ELF-1 (cell line): ENCODE results near the gene DNAL4.

Experiments
- DNase-seq: peaks from one replicate; pipeline ENCODE4 v3.0.0-alpha.2; 2016; ENCODE audit warnings: low read depth, low spot score

The DNAL4 gene

GRCh38 chr22:38793721-38794466, at the start of gene DNAL4:
Gene DNAL4, minus strand, starts transcription at chr22:38794143. Its CDS starts 11,412 bp downstream, at chr22:38782731.
- DNase-seq = peak; percentile 96

- DNase-seq = peak; percentile 76
Observed at GRCh38 chr22:38843201-38843656, 49.3 kb upstream of the DNAL4 start.

GRCh38 chr22:38842512-38843200, 48.7 kb upstream of the DNAL4 start:
- DNase-seq = no peak

GRCh38 chr22:38841635-38842034, 47.7 kb upstream of the DNAL4 start:
- DNase-seq = no peak

GRCh38 chr22:38841211-38841610, 47.3 kb upstream of the DNAL4 start:
- DNase-seq = no peak

- no peak for DNase-seq
Observed at GRCh38 chr22:38840129-38840528, 46.2 kb upstream of the DNAL4 start.

- no peak for DNase-seq
Observed at GRCh38 chr22:38839686-38840085, 45.7 kb upstream of the DNAL4 start.

- no peak for DNase-seq
Observed at GRCh38 chr22:38837414-38837928, 43.5 kb upstream of the DNAL4 start.

- no peak for DNase-seq
Observed at GRCh38 chr22:38835888-38836301, 42.0 kb upstream of the DNAL4 start.

- no peak for DNase-seq
Observed at GRCh38 chr22:38834991-38835390, 41.0 kb upstream of the DNAL4 start.

- no peak for DNase-seq
Observed at GRCh38 chr22:38834215-38834953, 40.4 kb upstream of the DNAL4 start.

- DNase-seq = no peak
Observed at GRCh38 chr22:38833061-38833460, 39.1 kb upstream of the DNAL4 start.

- no peak for DNase-seq
Observed at GRCh38 chr22:38832005-38832978, 38.3 kb upstream of the DNAL4 start.

- DNase-seq = no peak
Observed at GRCh38 chr22:38831166-38831945, 37.4 kb upstream of the DNAL4 start.

- DNase-seq = no peak
Observed at GRCh38 chr22:38830845-38831108, 36.8 kb upstream of the DNAL4 start.

GRCh38 chr22:38830026-38830844, 36.3 kb upstream of the DNAL4 start:
- DNase-seq = no peak

- no peak for DNase-seq
Observed at GRCh38 chr22:38829485-38829884, 35.5 kb upstream of the DNAL4 start.

GRCh38 chr22:38828616-38829205, 34.8 kb upstream of the DNAL4 start:
- no peak for DNase-seq

- no peak for DNase-seq
Observed at GRCh38 chr22:38828191-38828590, 34.2 kb upstream of the DNAL4 start.
